GM18505 (cell line): ENCODE results near the gene SNX1.

Experiments
- ATAC-seq: cut with Tn5 transposase; IDR thresholded peaks from one replicate; pipeline ENCODE4 v1.9.1; 2021; ENCODE audit not compliant: unreplicated experiment
- POLR2A ChIP-seq: IDR thresholded peaks from 4 replicates; pipeline ENCODE4 v1.6.1; 2011; ENCODE audit warnings: borderline replicate concordance; ENCODE audit not compliant: insufficient read depth, insufficient read length; ENCODE audit errors: extremely low read depth

Gene SNX1

GRCh38 chr15:64162869-64163658 is 67.3 kb downstream of the SNX1 start, which contains the start of gene PPIB:
TSS of gene PPIB (minus strand) at chr15:64163022. CDS start at chr15:64162986, 36 bp downstream.
- ATAC-seq: peak; percentile 91

GRCh38 chr15:64163659-64164362 is 68.0 kb downstream of the SNX1 start:
- ATAC-seq: no peak
- no peak for TF ChIP-seq POLR2A

More at GRCh38 chr15:64162869-64163658, 67.3 kb downstream of the SNX1 start, which contains the start of gene PPIB:
- peak; percentile 95 for TF ChIP-seq POLR2A

- TF ChIP-seq POLR2A: no peak
- no peak for ATAC-seq
Measured at GRCh38 chr15:64164436-64164835, 68.7 kb downstream of the SNX1 start.

GRCh38 chr15:64166102-64166890 is 70.5 kb downstream of the SNX1 start:
- TF ChIP-seq POLR2A: no peak
- no peak for ATAC-seq

GRCh38 chr15:64180235-64180824 is 84.5 kb downstream of the SNX1 start:
- no peak for ATAC-seq
- no peak for TF ChIP-seq POLR2A

- TF ChIP-seq POLR2A: no peak
- ATAC-seq: no peak
Measured at GRCh38 chr15:64182859-64183370, 87.1 kb downstream of the SNX1 start.

- ATAC-seq: no peak
Measured at GRCh38 chr15:64185146-64185911, 89.5 kb downstream of the SNX1 start.

GRCh38 chr15:64187396-64188191 is 91.8 kb downstream of the SNX1 start:
- TF ChIP-seq POLR2A: no peak
- ATAC-seq: no peak

More at GRCh38 chr15:64185146-64185911, 89.5 kb downstream of the SNX1 start:
- no peak for TF ChIP-seq POLR2A
